HCT116 (cell line): ENCODE results near the gene ZNF552. TPM values are rescaled to one million over a fixed set of nuclear protein-coding genes. Genes with fewer than 3 reads are reported as not detected.

Experiments used
- ATAC-seq: fragments of 200-7000 bp; cut with Tn5 transposase; 2 replicates; pipeline ENCODE4 v1.9.1; 2020; ENCODE audit warnings: mild to moderate bottlenecking, moderate library complexity
- BruUV-seq: library from RNA; stranded (reverse); fragments of 400-500 nt; replicated peaks from 2 replicates; lab custom pipeline; 2021; lab: Mats Ljungman, UMichigan
- CTCF ChIA-PET: fragments of 300-600 bp; sonication (Branson Sonifier 250); formaldehyde crosslinking; loops from one replicate; lab custom pipeline; 2021; ENCODE audit warnings: antibody characterized with exemption; lab: Charles Lee
- POLR2A ChIA-PET: fragments of 300-600, 350-600 bp; sonication (Branson Sonifier 250); formaldehyde crosslinking; loops from one replicate; lab custom pipeline; 2021; ENCODE audit warnings: antibody characterized with exemption; lab: Charles Lee
- RAD21 ChIA-PET, 2 experiments: fragments of 300-600 bp; sonication (Branson Sonifier 250); formaldehyde crosslinking; loops; one replicate each; lab custom pipeline; 2023; ENCODE audit warnings: low total read pairs in 2 of 2; ENCODE audit not compliant: uncharacterized antibody in 2 of 2, unreplicated experiment in 2 of 2, low non-redundant PET in 1 of 2; lab: Charles Lee
- DNase-seq: peaks from one replicate; pipeline ENCODE4 v3.0.0-alpha.2; 2010; ENCODE audit warnings: low read depth, low spot score
- H2AFZ ChIP-seq: fragments of 200-600 bp; shearing (Covaris generic), sonication (generic); 2 replicates; pipeline ENCODE4 v1.6.1; 2017; ENCODE audit warnings: low read depth, mixed run types, mixed read lengths, antibody characterized with exemption, low read length; ENCODE audit not compliant: poor library complexity, severe bottlenecking
- H3K27ac ChIP-seq: 2 replicates; pipeline ENCODE4 v1.5.1; 2012; ENCODE audit warnings: low read depth, low read length
- H3K27me3 ChIP-seq: fragments of 200-600 bp; sonication (generic); 2 replicates; pipeline ENCODE4 v1.6.1; 2016; ENCODE audit warnings: mixed run types, low read length, mixed read lengths; ENCODE audit not compliant: insufficient read depth
- H3K36me3 ChIP-seq, 2 experiments: fragments of 200-500 bp in 1 of 2; fragments of 200-600 bp in 1 of 2; sonication (Bioruptor generic) in 1 of 2; sonication (generic) in 1 of 2; 2 replicates each; pipeline versions ENCODE4 v1.5.1 to v1.6.1; 2014 to 2016; ENCODE audit warnings: low read length in 2 of 2, inconsistent platforms in 1 of 2, mixed read lengths in 1 of 2, mixed run types in 1 of 2; ENCODE audit not compliant: insufficient read depth in 2 of 2, control insufficient read depth in 1 of 2
- H3K4me1 ChIP-seq, 2 experiments: fragments of 200-600 bp in 1 of 2; sonication (generic) in 1 of 2; 2 replicates each; pipeline versions ENCODE4 v1.5.1 to v1.6.1; 2012 to 2017; ENCODE audit warnings: low read length in 2 of 2, inconsistent platforms in 1 of 2, mild to moderate bottlenecking in 1 of 2, mixed read lengths in 1 of 2, mixed run types in 1 of 2, moderate library complexity in 1 of 2; ENCODE audit not compliant: insufficient read depth in 2 of 2, control insufficient read depth in 1 of 2
- H3K4me2 ChIP-seq: fragments of 200-600 bp; sonication (generic); 2 replicates; pipeline ENCODE4 v1.6.1; 2017; ENCODE audit warnings: mixed run types, low read length, mixed read lengths
- H3K4me3 ChIP-seq, 2 experiments: fragments of 200-600 bp in 1 of 2; sonication (generic) in 1 of 2; replicated peaks in 1 of 2; 2 replicates each; pipeline ENCODE4 v1.5.1; 2011 to 2016; ENCODE audit warnings: low read length in 2 of 2, control low read depth in 1 of 2, low read depth in 1 of 2, mild to moderate bottlenecking in 1 of 2, mixed read lengths in 1 of 2, mixed run types in 1 of 2
- H3K79me2 ChIP-seq: fragments of 200-600 bp; sonication (generic); 2 replicates; pipeline ENCODE4 v1.6.1; 2017; ENCODE audit warnings: mild to moderate bottlenecking, mixed run types, low read length, moderate library complexity, mixed read lengths; ENCODE audit not compliant: insufficient read depth
- H3K9ac ChIP-seq: fragments of 200-600 bp; sonication (generic); 2 replicates; pipeline ENCODE4 v1.6.1; 2016; ENCODE audit warnings: low read length, mixed read lengths
- H3K9me2 ChIP-seq: fragments of 200-600 bp; sonication (generic), shearing (Covaris generic); 2 replicates; pipeline ENCODE4 v1.6.1; 2017; ENCODE audit warnings: mixed run types, mild to moderate bottlenecking, moderate library complexity; ENCODE audit not compliant: insufficient read depth
- H3K9me3 ChIP-seq, 2 experiments: fragments of 200-500 bp in 1 of 2; fragments of 200-600 bp in 1 of 2; sonication (Bioruptor generic) in 1 of 2; sonication (generic) in 1 of 2; 2 replicates each; pipeline ENCODE4 v1.6.1; 2014 to 2017; ENCODE audit warnings: low read length in 2 of 2, mixed read lengths in 2 of 2, inconsistent platforms in 1 of 2, low read depth in 1 of 2, mild to moderate bottlenecking in 1 of 2, mixed run types in 1 of 2, moderate library complexity in 1 of 2; ENCODE audit not compliant: control insufficient read depth in 1 of 2, insufficient read depth in 1 of 2
- H4K20me1 ChIP-seq: fragments of 200-600 bp; sonication (generic), shearing (Covaris generic); 2 replicates; pipeline ENCODE4 v1.6.1; 2017; ENCODE audit warnings: mixed run types, mild to moderate bottlenecking, moderate library complexity; ENCODE audit not compliant: insufficient read depth
- CBX3 ChIP-seq: IDR thresholded peaks from 2 replicates; pipeline ENCODE4 v1.6.1; 2012; ENCODE audit warnings: low read depth
- CEBPB ChIP-seq: IDR thresholded peaks from 2 replicates; pipeline ENCODE4 v1.6.1; 2012; ENCODE audit warnings: low read depth
- ELF1 ChIP-seq: IDR thresholded peaks from 2 replicates; pipeline ENCODE4 v1.6.1; 2012; ENCODE audit warnings: low read depth, borderline replicate concordance
- EZH2 ChIP-seq: fragments of 200-600 bp; sonication (generic); IDR thresholded peaks from 2 replicates; pipeline ENCODE4 v1.6.1; 2017; ENCODE audit warnings: antibody characterized with exemption, mixed run types
- FOSL1 ChIP-seq: IDR thresholded peaks from 2 replicates; pipeline ENCODE4 v1.6.1; 2012; ENCODE audit warnings: low read depth
- JUND ChIP-seq: IDR thresholded peaks from 2 replicates; pipeline ENCODE4 v1.6.1; 2012
- POLR2AphosphoS5 ChIP-seq: IDR thresholded peaks from 2 replicates; pipeline ENCODE4 v1.6.1; 2011; ENCODE audit warnings: mild to moderate bottlenecking, low read depth, low read length, moderate library complexity
- SIN3A ChIP-seq: IDR thresholded peaks from 2 replicates; pipeline ENCODE4 v1.6.1; 2012; ENCODE audit warnings: low read depth
- SP1 ChIP-seq: IDR thresholded peaks from 2 replicates; pipeline ENCODE4 v1.6.1; 2012; ENCODE audit warnings: low read depth
- SRF ChIP-seq: IDR thresholded peaks from 2 replicates; pipeline ENCODE4 v1.6.1; 2012; ENCODE audit warnings: low read depth
- TCF7L2 ChIP-seq: IDR thresholded peaks from 2 replicates; pipeline ENCODE4 v1.7.0; 2011; ENCODE audit warnings: borderline replicate concordance, inconsistent platforms; ENCODE audit not compliant: insufficient read depth, insufficient read length; ENCODE audit errors: extremely low read depth
- YY1 ChIP-seq: IDR thresholded peaks from 2 replicates; pipeline ENCODE4 v1.6.1; 2011; ENCODE audit warnings: low read length, low read depth, moderate library complexity, mild to moderate bottlenecking; ENCODE audit not compliant: insufficient replicate concordance; ENCODE audit errors: extremely low read depth
- ZNF274 ChIP-seq: fragments of 200-500 bp; sonication (Bioruptor generic); IDR thresholded peaks from 2 replicates; pipeline ENCODE4 v1.6.1; 2014; ENCODE audit warnings: mild to moderate bottlenecking, low read depth, low read length, inconsistent platforms
- intact Hi-C: fragments of 100-400 bp; cut with micrococcal nuclease; formaldehyde crosslinking; loops from 2 replicates; pipeline ENCODE4 v1.10.0; 2022
- total RNA-seq: library from RNA; stranded (reverse); gene quantifications from one replicate; pipeline ENCODE4 v1.2.1, GENCODE V29; 2021; ENCODE audit not compliant: unreplicated experiment
- TF ChIP-seq, protein P1 (sequence below): IDR thresholded peaks from 2 replicates; pipeline ENCODE4 v1.6.1; 2012
- TF ChIP-seq, protein P2 (sequence below), 3 experiments: fragments of 200-600 bp in 1 of 3; sonication (generic) in 1 of 3; IDR thresholded peaks in 2 of 3; conservative IDR thresholded peaks in 1 of 3; 2 replicates each; pipeline ENCODE4 v1.5.1; 2012 to 2017; ENCODE audit warnings: low read depth in 2 of 3, low read length in 2 of 3, antibody characterized with exemption in 1 of 3, borderline replicate concordance in 1 of 3, control low read depth in 1 of 3, mild to moderate bottlenecking in 1 of 3, mixed read lengths in 1 of 3, mixed run types in 1 of 3, moderate library complexity in 1 of 3; ENCODE audit not compliant: insufficient read depth in 1 of 3

ZNF552 gene
- total RNA-seq, 1 experiment from 2014 or later, result 7.1 TPM

DNA sequence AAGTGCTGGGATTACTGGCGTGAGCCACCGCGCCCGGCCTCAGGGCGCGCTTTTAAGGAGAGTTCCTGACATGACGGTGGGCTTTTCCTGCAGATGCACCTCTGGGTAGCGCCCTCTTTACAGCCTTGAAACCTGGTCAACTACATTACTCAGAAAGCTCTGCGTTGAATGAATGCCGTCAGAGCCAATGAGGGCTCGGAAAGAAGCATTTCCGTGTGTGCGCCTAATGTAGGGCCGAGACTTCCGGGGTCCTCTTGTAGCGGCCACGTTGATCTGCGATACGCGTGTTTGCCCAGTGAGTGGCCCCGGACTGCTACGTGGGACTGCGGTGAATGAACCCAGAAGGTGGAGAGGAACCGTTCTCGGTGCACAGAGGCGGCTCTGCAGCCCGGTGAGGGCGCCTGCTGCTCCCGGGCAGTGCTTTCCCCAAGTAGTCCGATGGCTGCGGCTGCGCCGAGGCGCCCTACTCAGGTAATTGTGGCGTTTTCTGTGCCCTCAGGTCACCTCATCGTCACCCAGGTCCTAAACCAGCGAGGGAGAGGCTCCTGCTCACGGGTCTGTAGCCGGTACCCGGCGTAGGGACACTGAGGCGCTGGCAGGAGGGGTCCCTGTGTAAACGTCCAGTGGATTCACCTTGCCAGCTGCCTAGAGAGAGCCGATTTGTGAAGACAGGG lies 4.9 kb upstream of the ZNF552 start:
- BruUV-seq, result TSS peak; percentile 56
- no peaks in the 10 kb centered on the region for H3K9me2 ChIP-seq
- H3K9me3 ChIP-seq, result no peaks in the 10 kb centered on the region
- DNase-seq, result peak; percentile 90
- H3K4me3 ChIP-seq, result peak overlapping the region; percentile 71 to 95
- H3K36me3 ChIP-seq, result peaks cover 0 to 5% of the 10 kb centered on the region in 2 experiments; a peak in 2 of 4 replicates
- H3K27me3 ChIP-seq, result no peaks in the 10 kb centered on the region
- intact Hi-C loops, result loop anchor here (5.0 kb wide), 1 partner anchor 137 kb away; the partner anchor contains the start of gene ZNF551
- H4K20me1 ChIP-seq, result peaks cover 1% of the 10 kb centered on the region; the same call in 1 of the 2 replicates
- POLR2A ChIA-PET, result interaction anchor here (0.8 to 1.2 kb wide), 2 partner anchors 23 to 138 kb away, joined by 3 to 5 read pairs; partner anchors contain the start of gene ZNF551
- peak overlapping the region; percentile 98 for H3K9ac ChIP-seq
- CTCF ChIA-PET, result no interaction called here
- peaks cover 0 to 20% of the 10 kb centered on the region in 2 experiments; a peak in 3 of 4 replicates for H3K4me1 ChIP-seq
- ATAC-seq, result peak; percentile 81
- H2AFZ ChIP-seq, result peak overlapping the region; percentile 65
- RAD21 ChIA-PET, result no interaction called here
- peak overlapping the region; percentile 80 for H3K27ac ChIP-seq
- peaks cover 53% of the 10 kb centered on the region for H3K79me2 ChIP-seq
- no peak for TF ChIP-seq EZH2
- peak; percentile 85 for TF ChIP-seq POLR2AphosphoS5
- TF ChIP-seq, protein P1, sequence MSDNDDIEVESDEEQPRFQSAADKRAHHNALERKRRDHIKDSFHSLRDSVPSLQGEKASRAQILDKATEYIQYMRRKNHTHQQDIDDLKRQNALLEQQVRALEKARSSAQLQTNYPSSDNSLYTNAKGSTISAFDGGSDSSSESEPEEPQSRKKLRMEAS, result peak; percentile 95
- TF ChIP-seq SP1, result peak; percentile 90
- no peak for TF ChIP-seq SRF
- peak; percentile 54 for TF ChIP-seq YY1
- no peak for TF ChIP-seq CBX3
- no peak for TF ChIP-seq JUND
- no peak for TF ChIP-seq ZNF274
- TF ChIP-seq TCF7L2, result peak; percentile 34
- TF ChIP-seq ELF1, result peak; percentile 79
- peak; percentile 84 for TF ChIP-seq SIN3A
- TF ChIP-seq, protein P2, sequence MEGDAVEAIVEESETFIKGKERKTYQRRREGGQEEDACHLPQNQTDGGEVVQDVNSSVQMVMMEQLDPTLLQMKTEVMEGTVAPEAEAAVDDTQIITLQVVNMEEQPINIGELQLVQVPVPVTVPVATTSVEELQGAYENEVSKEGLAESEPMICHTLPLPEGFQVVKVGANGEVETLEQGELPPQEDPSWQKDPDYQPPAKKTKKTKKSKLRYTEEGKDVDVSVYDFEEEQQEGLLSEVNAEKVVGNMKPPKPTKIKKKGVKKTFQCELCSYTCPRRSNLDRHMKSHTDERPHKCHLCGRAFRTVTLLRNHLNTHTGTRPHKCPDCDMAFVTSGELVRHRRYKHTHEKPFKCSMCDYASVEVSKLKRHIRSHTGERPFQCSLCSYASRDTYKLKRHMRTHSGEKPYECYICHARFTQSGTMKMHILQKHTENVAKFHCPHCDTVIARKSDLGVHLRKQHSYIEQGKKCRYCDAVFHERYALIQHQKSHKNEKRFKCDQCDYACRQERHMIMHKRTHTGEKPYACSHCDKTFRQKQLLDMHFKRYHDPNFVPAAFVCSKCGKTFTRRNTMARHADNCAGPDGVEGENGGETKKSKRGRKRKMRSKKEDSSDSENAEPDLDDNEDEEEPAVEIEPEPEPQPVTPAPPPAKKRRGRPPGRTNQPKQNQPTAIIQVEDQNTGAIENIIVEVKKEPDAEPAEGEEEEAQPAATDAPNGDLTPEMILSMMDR (IDR thresholded peaks at IDR 0.05 in 2 of 3, conservative IDR thresholded peaks at IDR 0.05 in 1 of 3; ENCODE audit: borderline replicate concordance in 1 of 3, insufficient read depth in 1 of 3, low read depth in 2 of 3, low read length in 2 of 3), result 0 out of 6 replicates have a peak, but pooled peaks of 1 of the 3 experiments have one; percentile 10
- TF ChIP-seq CEBPB, result no peak
- no peak for TF ChIP-seq FOSL1
- H3K4me2 ChIP-seq, result peak overlapping the region; percentile 85
